Kidney (tissue), 14 donors: ENCODE measurements around the gene PEPD. TPM values are rescaled to one million over a fixed set of nuclear protein-coding genes. Genes with fewer than 3 reads are reported as not detected.
A peak's percentile ranks its signal among the peaks of the same experiment; 100 is the strongest.

Experiments used
- DNase-seq, 5 donors: peaks; one replicate each; pipeline ENCODE4 v3.0.0-alpha.2; 2013 to 2020
- FAIRE-seq: peaks from 2 replicates; lab custom pipeline; 2012; peaks lifted over from hg19 to GRCh38; lab: Jason Lieb, UNC
- H3K27ac ChIP-seq, 2 donors: one replicate each; pipeline ENCODE4 v1.7.0; 2013; ENCODE audit warnings: low read depth in 2 of 2, low read length in 2 of 2, inconsistent platforms in 1 of 2
- H3K27me3 ChIP-seq: one replicate; pipeline ENCODE4 v1.7.1; 2013; ENCODE audit warnings: low read length, inconsistent platforms; ENCODE audit not compliant: control insufficient read depth, insufficient read depth
- H3K36me3 ChIP-seq, 3 donors: one replicate each; pipeline versions ENCODE4 v1.7.0 to v1.7.1; 2013; ENCODE audit warnings: low read length in 3 of 3, control low read depth in 1 of 3, inconsistent platforms in 1 of 3; ENCODE audit not compliant: insufficient read depth in 3 of 3, control insufficient read depth in 2 of 3
- H3K4me1 ChIP-seq, 3 donors: one replicate each; pipeline versions ENCODE4 v1.7.0 to v1.7.1; 2013; ENCODE audit warnings: low read length in 3 of 3, inconsistent platforms in 1 of 3, low read depth in 1 of 3; ENCODE audit not compliant: control insufficient read depth in 2 of 3, insufficient read depth in 2 of 3
- H3K4me3 ChIP-seq, 3 donors: one replicate each; pipeline versions ENCODE4 v1.7.0 to v1.8.1; 2013; ENCODE audit warnings: low read length in 3 of 3, control low read depth in 1 of 3, inconsistent platforms in 1 of 3
- H3K9ac ChIP-seq, 3 donors: one replicate each; pipeline versions ENCODE4 v1.7.0 to v1.7.1; 2013; ENCODE audit warnings: low read length in 3 of 3, control low read depth in 1 of 3, inconsistent platforms in 1 of 3
- H3K9me3 ChIP-seq, 3 donors: one replicate each; pipeline versions ENCODE4 v1.7.0 to v1.7.1; 2013; ENCODE audit warnings: low read length in 3 of 3, control low read depth in 1 of 3, inconsistent platforms in 1 of 3; ENCODE audit not compliant: control insufficient read depth in 2 of 3, insufficient read depth in 1 of 3
- CTCF ChIP-seq: IDR thresholded peaks from 3 replicates; pipeline ENCODE4 v1.5.1; 2012; ENCODE audit warnings: mild to moderate bottlenecking, moderate library complexity, borderline replicate concordance; ENCODE audit not compliant: insufficient read depth; ENCODE audit errors: extremely low read depth
- intact Hi-C: fragments of 100-400 bp; cut with DNase I; formaldehyde crosslinking; loops from one replicate; pipeline ENCODE4 v1.11.1; 2022
- polyA plus RNA-seq: library from polyadenylated mRNA; stranded (reverse); fragments of 350-450 nt; fragmentation: Illumina TruSeq; extraction: RNeasy Lipid Tissue Mini Kit (QIAGEN cat#74804); gene quantifications from one replicate; pipeline ENCODE4 v1.2.3, GENCODE V29; 2014; ENCODE audit warnings: low read depth, low replicate concordance; ENCODE audit not compliant: insufficient read depth
- total RNA-seq: library from RNA; stranded (reverse); fragmentation: NEBNext Ultra II Directional; extraction: Animal tissue kit (Norgen Biotek cat#: 25700); gene quantifications from one replicate; pipeline ENCODE4 v1.2.1, GENCODE V29; 2021
- donor health status: control.
- donor health status: control.
- donor health status: control.
- donor health status: control.
- donor health status: control.
- donor health status: DM: yes; HTN: yes; CAD: no.
- donor health status: Normal renal cell carcinoma (clear cell type).

PEPD gene
- total and polyA plus RNA-seq, 2 donors from 2014 or later, result 71.4 to 402 TPM

- H3K9ac ChIP-seq, result no peak overlapping the region
- H3K9me3 ChIP-seq, result no peaks in the 10 kb centered on the region
- DNase-seq, result peak in 1 of 5 donors; percentile 10
- H3K36me3 ChIP-seq, result peaks cover 0 to 3% (median 0%) of the 10 kb centered on the region in 3 donors
- H3K4me1 ChIP-seq, result peaks cover 0 to 13% (median 4%) of the 10 kb centered on the region in 3 donors
- no peak for FAIRE-seq
- H3K27me3 ChIP-seq, result no peaks in the 10 kb centered on the region
- no peak overlapping the region for H3K4me3 ChIP-seq
- no peak overlapping the region for H3K27ac ChIP-seq
- TF ChIP-seq CTCF, result no peak
- intact Hi-C loops, result no loop called here
Observed at GRCh38 chr19:33441828-33442227, 79.8 kb downstream of the PEPD start.

GRCh38 chr19:33441277-33441699 is 80.3 kb downstream of the PEPD start:
- FAIRE-seq, result no peak
- intact Hi-C loops, result no loop called here

GRCh38 chr19:33440682-33441081 is 80.9 kb downstream of the PEPD start:
- FAIRE-seq, result no peak
- Histone ChIP-seq H3K4me3 (no peak overlapping the region), H3K27me3 (no peaks in the 10 kb centered on the region), H3K27ac (no peak overlapping the region), H3K4me1 (peaks cover 0 to 17% (median 6%) of the 10 kb centered on the region in 3 donors), H3K9me3 (no peaks in the 10 kb centered on the region), H3K9ac (no peak overlapping the region), H3K36me3 (no peaks in the 10 kb centered on the region)
- intact Hi-C loops, result no loop called here
- no peak for TF ChIP-seq CTCF
- DNase-seq, result peak in 1 of 5 donors; percentile 44

More at GRCh38 chr19:33441277-33441699, 80.3 kb downstream of the PEPD start:
- Histone ChIP-seq H3K4me3 (no peak overlapping the region), H3K27ac (no peak overlapping the region), H3K9ac (no peak overlapping the region), H3K36me3 (no peaks in the 10 kb centered on the region), H3K4me1 (peaks cover 0 to 14% (median 6%) of the 10 kb centered on the region in 3 donors), H3K9me3 (no peaks in the 10 kb centered on the region), H3K27me3 (no peaks in the 10 kb centered on the region)
- TF ChIP-seq CTCF, result no peak
- peak in 2 of 5 donors; percentile 25 to 61 for DNase-seq

- Histone ChIP-seq H3K9me3 (no peaks in the 10 kb centered on the region), H3K27me3 (no peaks in the 10 kb centered on the region), H3K9ac (no peak overlapping the region), H3K4me1 (peaks cover 0 to 17% (median 6%) of the 10 kb centered on the region in 3 donors), H3K4me3 (no peak overlapping the region), H3K27ac (no peak overlapping the region), H3K36me3 (no peaks in the 10 kb centered on the region)
- intact Hi-C loops, result no loop called here
- FAIRE-seq (no peak), DNase-seq (peak in 1 of 5 donors; percentile 41)
- no peak for TF ChIP-seq CTCF
Observed at GRCh38 chr19:33440241-33440640, 81.3 kb downstream of the PEPD start.
